Smooth muscle cell of the coronary artery (primary cell): ENCODE measurements around the gene MESP1. TPM values are rescaled to one million over a fixed set of nuclear protein-coding genes. Genes with fewer than 3 reads are reported as not detected.

Experiments
- total RNA-seq: library from RNA; depleted of rRNA; stranded (reverse); fragments of >200 nt; gene quantifications from 2 replicates; pipeline ENCODE4 v1.2.3, GENCODE V29; 2014; ENCODE audit warnings: low replicate concordance

The MESP1 gene, protein sequence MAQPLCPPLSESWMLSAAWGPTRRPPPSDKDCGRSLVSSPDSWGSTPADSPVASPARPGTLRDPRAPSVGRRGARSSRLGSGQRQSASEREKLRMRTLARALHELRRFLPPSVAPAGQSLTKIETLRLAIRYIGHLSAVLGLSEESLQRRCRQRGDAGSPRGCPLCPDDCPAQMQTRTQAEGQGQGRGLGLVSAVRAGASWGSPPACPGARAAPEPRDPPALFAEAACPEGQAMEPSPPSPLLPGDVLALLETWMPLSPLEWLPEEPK
- 0.15 TPM in 1 of 2 replicates, not detected in the other for total RNA-seq

DNA sequence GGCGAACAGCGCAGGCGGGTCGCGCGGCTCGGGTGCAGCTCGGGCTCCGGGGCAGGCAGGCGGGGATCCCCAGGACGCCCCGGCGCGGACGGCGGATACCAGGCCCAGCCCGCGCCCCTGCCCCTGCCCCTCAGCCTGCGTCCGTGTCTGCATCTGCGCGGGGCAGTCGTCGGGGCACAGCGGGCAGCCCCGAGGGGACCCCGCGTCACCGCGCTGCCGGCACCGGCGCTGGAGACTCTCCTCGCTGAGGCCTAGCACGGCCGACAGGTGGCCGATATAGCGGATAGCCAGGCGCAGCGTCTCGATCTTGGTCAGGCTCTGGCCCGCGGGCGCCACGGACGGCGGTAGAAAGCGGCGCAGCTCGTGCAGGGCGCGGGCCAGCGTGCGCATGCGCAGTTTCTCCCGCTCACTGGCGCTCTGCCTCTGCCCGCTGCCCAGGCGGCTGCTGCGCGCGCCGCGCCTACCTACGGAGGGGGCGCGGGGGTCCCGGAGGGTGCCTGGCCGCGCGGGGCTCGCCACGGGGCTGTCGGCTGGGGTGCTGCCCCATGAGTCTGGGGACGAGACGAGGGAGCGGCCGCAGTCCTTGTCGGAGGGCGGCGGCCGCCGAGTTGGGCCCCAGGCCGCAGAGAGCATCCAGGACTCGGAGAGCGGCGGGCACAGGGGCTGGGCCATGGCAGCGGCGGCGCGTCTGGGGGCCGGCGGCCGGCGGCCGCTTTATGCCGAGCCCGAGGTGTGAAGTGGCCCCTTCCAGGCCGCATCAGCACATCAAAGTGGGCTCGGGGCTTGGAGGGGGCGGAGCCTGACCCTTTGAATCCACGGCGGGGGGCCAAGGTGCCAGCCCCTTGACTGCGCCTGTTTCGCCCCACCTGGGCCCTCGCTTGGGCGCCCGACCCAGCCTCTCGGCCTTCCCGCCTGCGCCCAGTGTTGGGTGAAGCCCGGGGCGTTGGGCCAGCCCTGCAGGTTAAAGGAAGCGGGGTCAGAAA is at the start of gene MESP1:
Gene MESP1 (minus strand): TSS at position 690 of the 983 bp plus-strand sequence. CDS start 18 bp downstream, at position 672.

DNA sequence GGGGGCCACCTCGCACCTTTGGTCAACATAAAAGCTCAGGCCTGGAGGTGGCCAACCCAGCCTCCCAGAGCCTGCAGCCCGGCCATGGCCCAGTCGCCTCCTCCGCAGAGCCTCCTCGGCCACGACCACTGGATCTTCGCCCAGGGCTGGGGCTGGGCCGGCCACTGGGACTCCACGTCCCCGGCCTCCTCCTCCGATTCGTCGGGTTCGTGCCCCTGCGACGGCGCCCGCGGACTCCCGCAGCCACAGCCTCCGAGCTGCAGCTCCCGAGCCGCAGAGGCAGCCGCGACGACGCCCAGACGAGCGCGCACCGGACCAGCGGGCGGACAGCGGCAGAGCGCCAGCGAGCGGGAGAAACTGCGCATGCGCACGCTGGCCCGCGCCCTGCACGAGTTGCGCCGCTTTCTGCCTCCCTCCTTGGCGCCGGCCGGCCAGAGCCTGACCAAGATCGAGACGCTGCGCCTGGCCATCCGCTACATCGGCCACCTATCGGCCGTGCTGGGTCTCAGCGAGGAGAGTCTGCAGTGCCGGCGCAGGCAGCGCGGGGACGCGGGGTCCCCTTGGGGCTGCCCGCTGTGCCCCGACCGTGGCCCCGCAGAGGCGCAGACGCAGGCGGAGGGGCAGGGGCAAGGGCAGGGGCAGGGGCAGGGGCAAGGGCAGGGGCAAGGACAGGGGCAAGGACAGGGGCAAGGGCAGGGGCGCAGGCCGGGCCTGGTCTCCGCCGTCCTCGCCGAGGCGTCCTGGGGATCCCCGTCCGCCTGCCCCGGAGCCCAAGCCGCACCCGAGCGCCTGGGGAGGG is 25.4 kb upstream of the MESP1 start, which contains the start of gene MESP2:
Gene MESP2 (plus strand): TSS at position 59 of the 799 bp plus-strand sequence. CDS start 26 bp downstream, at position 85.

Other genes with a start within 250 kb of the MESP1 start
- 0.35 and 1.1 TPM in 2 replicates for gene TICRR, start 175.8 kb downstream of the MESP1 start, total RNA-seq
- gene KIF7, start 95.8 kb downstream of the MESP1 start, total RNA-seq: 10.7 and 13.2 TPM in 2 replicates
- gene PLIN1, start 71.9 kb downstream of the MESP1 start, total RNA-seq: under 0.01 and 0.15 TPM in 2 replicates
- gene PEX11A, start 60.5 kb downstream of the MESP1 start, total RNA-seq: 5.0 and 13.5 TPM in 2 replicates
- gene WDR93, start 60.4 kb downstream of the MESP1 start, total RNA-seq: 0.23 TPM in 1 of 2 replicates, not detected in the other
- 0.15 and 1.6 TPM in 2 replicates for gene MESP2, start 25.1 kb upstream of the MESP1 start, total RNA-seq
- 4.7 and 35.3 TPM in 2 replicates for gene ANPEP, start 63.6 kb upstream of the MESP1 start, total RNA-seq
- 16.3 and 41.8 TPM in 2 replicates for gene AP3S2, start 142.7 kb upstream of the MESP1 start, total RNA-seq
- gene ARPIN, start 161.7 kb upstream of the MESP1 start, total RNA-seq: 6.2 and 11.1 TPM in 2 replicates